ENCODE measurements around the gene CPED1.
A peak's percentile ranks its signal among the peaks of the same experiment; 100 is the strongest.
"Not testable (repeated sequence)": the region's sequence is repeated elsewhere in the genome, so short reads cannot be mapped to it uniquely, and the experiment has no call there.

The CPED1 gene

GRCh38 chr7:121286742-121287734, 298.5 kb downstream of the CPED1 start:
- DNase-seq (ENCODE audit: low spot score): no peak
- peak; percentile 68; the same call in 2 of the 3 replicates for ATAC-seq (ENCODE audit: low read depth)
- Histone ChIP-seq H3K36me3 (ENCODE audit: low read depth) (no peaks in the 10 kb centered on the region), H3K27me3 (ENCODE audit: insufficient read depth, poor library complexity, severe bottlenecking) (no peaks in the 10 kb centered on the region), H3K4me1 (ENCODE audit: insufficient read depth, poor library complexity, severe bottlenecking) (no peaks in the 10 kb centered on the region), H3K4me3 (ENCODE audit: severe bottlenecking) (no peak overlapping the region), H3K27ac (ENCODE audit: poor library complexity, severe bottlenecking) (no peak overlapping the region), H3K9me3 (ENCODE audit: severe bottlenecking) (peaks cover 4% of the 10 kb centered on the region)
- no peak for TF ChIP-seq CTCF (IDR thresholded peaks at IDR 0.05; ENCODE audit: poor library complexity, severe bottlenecking)

- H3K9me3 ChIP-seq (ENCODE audit: severe bottlenecking): peaks cover 4% of the 10 kb centered on the region
- peak; percentile 91 for ATAC-seq (ENCODE audit: low read depth)
- H3K36me3 ChIP-seq (ENCODE audit: low read depth): no peaks in the 10 kb centered on the region
- H3K4me3 ChIP-seq (ENCODE audit: severe bottlenecking): no peak overlapping the region
- H3K4me1 ChIP-seq (ENCODE audit: insufficient read depth, poor library complexity, severe bottlenecking): no peaks in the 10 kb centered on the region
- H3K27me3 ChIP-seq (ENCODE audit: insufficient read depth, poor library complexity, severe bottlenecking): no peaks in the 10 kb centered on the region
- H3K27ac ChIP-seq (ENCODE audit: poor library complexity, severe bottlenecking): no peak overlapping the region
- no peak for DNase-seq (ENCODE audit: low spot score)
- no peak for TF ChIP-seq CTCF (IDR thresholded peaks at IDR 0.05; ENCODE audit: poor library complexity, severe bottlenecking)
Observed at GRCh38 chr7:121288894-121289293, 300.4 kb downstream of the CPED1 start.

GRCh38 chr7:121289930-121290329, 301.4 kb downstream of the CPED1 start:
- H3K4me3 ChIP-seq (ENCODE audit: severe bottlenecking); H3K27ac ChIP-seq (ENCODE audit: poor library complexity, severe bottlenecking); ATAC-seq (ENCODE audit: low read depth); H3K36me3 ChIP-seq (ENCODE audit: low read depth); H3K9me3 ChIP-seq (ENCODE audit: severe bottlenecking); H3K4me1 ChIP-seq (ENCODE audit: insufficient read depth, poor library complexity, severe bottlenecking); H3K27me3 ChIP-seq (ENCODE audit: insufficient read depth, poor library complexity, severe bottlenecking); DNase-seq (ENCODE audit: low spot score): not testable (repeated sequence)

- H3K9me3 ChIP-seq (ENCODE audit: severe bottlenecking): no peaks in the 10 kb centered on the region
- no peaks in the 10 kb centered on the region for H3K4me1 ChIP-seq (ENCODE audit: insufficient read depth, poor library complexity, severe bottlenecking)
- ATAC-seq (ENCODE audit: low read depth): no peak
- no peak overlapping the region for H3K27ac ChIP-seq (ENCODE audit: poor library complexity, severe bottlenecking)
- no peaks in the 10 kb centered on the region for H3K27me3 ChIP-seq (ENCODE audit: insufficient read depth, poor library complexity, severe bottlenecking)
- TF ChIP-seq CTCF (IDR thresholded peaks at IDR 0.05; ENCODE audit: poor library complexity, severe bottlenecking): no peak
- no peaks in the 10 kb centered on the region for H3K36me3 ChIP-seq (ENCODE audit: low read depth)
- no peak for DNase-seq (ENCODE audit: low spot score)
- no peak overlapping the region for H3K4me3 ChIP-seq (ENCODE audit: severe bottlenecking)
Observed at GRCh38 chr7:121294448-121294992, 306.0 kb downstream of the CPED1 start.

- Histone ChIP-seq H3K27ac (ENCODE audit: poor library complexity, severe bottlenecking) (no peak overlapping the region), H3K27me3 (ENCODE audit: insufficient read depth, poor library complexity, severe bottlenecking) (no peaks in the 10 kb centered on the region), H3K9me3 (ENCODE audit: severe bottlenecking) (no peaks in the 10 kb centered on the region), H3K4me1 (ENCODE audit: insufficient read depth, poor library complexity, severe bottlenecking) (no peaks in the 10 kb centered on the region), H3K4me3 (ENCODE audit: severe bottlenecking) (no peak overlapping the region), H3K36me3 (ENCODE audit: low read depth) (no peaks in the 10 kb centered on the region)
- no peak for ATAC-seq (ENCODE audit: low read depth)
- TF ChIP-seq CTCF (IDR thresholded peaks at IDR 0.05; ENCODE audit: poor library complexity, severe bottlenecking): no peak
- no peak for DNase-seq (ENCODE audit: low spot score)
Observed at GRCh38 chr7:121297843-121298242, 309.3 kb downstream of the CPED1 start.

Measured in RWPE2 (cell line).